DND-41 (cell line): ENCODE results near the gene NDUFAF3.

Source experiments
- CTCF ChIP-seq: IDR thresholded peaks from 2 replicates; pipeline ENCODE4 v1.5.1; 2012; ENCODE audit warnings: borderline replicate concordance, low read length, moderate library complexity, mild to moderate bottlenecking; ENCODE audit not compliant: poor library complexity, severe bottlenecking; ENCODE audit errors: extremely low read depth
- EZH2 ChIP-seq: IDR thresholded peaks from 3 replicates; pipeline ENCODE4 v1.6.1; 2012; ENCODE audit warnings: borderline replicate concordance, low read depth, mild to moderate bottlenecking, moderate library complexity, low read length, inconsistent platforms; ENCODE audit not compliant: severe bottlenecking

GRCh38 chr3:48974076-48974864, 47.7 kb upstream of the NDUFAF3 start:
- TF ChIP-seq CTCF (no peak), EZH2 (no peak)
